ENCODE results near the gene PACRG.

PACRG gene

DNA sequence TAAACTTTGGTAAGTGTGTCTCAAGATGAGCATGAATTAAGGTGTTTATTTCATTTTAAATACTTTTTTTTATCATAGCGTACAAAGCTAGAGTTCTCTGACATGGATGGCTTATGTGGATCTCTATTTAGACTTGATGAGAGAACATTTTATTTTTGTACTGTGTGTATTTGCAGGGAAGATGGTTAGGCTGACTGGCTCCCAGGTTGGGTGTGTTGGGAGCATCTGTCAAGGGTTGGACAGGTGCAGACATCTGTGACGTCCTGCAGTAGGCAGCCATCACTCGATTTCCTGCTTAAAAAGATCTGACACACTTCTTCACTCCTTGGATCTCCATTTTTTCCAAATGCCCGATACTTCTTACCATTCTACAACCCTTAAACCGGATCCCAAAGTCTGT is 464.8 kb downstream of the PACRG start:
- H3K4me3 ChIP-seq (ENCODE audit: low read length), result no peak overlapping the region
- TF ChIP-seq, protein P1, sequence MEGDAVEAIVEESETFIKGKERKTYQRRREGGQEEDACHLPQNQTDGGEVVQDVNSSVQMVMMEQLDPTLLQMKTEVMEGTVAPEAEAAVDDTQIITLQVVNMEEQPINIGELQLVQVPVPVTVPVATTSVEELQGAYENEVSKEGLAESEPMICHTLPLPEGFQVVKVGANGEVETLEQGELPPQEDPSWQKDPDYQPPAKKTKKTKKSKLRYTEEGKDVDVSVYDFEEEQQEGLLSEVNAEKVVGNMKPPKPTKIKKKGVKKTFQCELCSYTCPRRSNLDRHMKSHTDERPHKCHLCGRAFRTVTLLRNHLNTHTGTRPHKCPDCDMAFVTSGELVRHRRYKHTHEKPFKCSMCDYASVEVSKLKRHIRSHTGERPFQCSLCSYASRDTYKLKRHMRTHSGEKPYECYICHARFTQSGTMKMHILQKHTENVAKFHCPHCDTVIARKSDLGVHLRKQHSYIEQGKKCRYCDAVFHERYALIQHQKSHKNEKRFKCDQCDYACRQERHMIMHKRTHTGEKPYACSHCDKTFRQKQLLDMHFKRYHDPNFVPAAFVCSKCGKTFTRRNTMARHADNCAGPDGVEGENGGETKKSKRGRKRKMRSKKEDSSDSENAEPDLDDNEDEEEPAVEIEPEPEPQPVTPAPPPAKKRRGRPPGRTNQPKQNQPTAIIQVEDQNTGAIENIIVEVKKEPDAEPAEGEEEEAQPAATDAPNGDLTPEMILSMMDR (IDR thresholded peaks at IDR 0.05; ENCODE audit: insufficient read depth, low read depth, low read length, missing control alignments), result no peak
- no peak for DNase-seq (ENCODE audit: low read depth)

DNA sequence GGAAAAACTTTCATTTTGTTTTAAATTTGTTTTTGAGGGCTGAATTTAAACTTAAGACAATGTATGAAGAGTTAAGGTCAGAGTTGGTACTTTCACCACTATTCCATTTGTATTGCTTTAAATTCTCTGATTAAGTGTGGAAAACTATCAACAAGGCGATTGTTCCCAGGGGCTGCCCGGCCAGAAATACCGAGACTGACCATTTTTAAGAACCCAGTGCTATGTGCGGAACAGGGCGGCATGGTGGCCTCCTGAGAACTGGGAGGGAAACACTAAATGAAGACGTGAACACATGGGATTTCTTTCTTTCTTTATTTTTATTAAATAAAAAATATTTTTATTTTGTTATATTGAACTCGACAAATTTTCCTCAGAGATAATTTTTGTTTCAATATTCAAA is 465.6 kb downstream of the PACRG start:
- H3K4me3 ChIP-seq (ENCODE audit: low read length), result no peak overlapping the region
- no peak for DNase-seq (ENCODE audit: low read depth)
- TF ChIP-seq, protein P1 (IDR thresholded peaks at IDR 0.05; ENCODE audit: insufficient read depth, low read depth, low read length, missing control alignments), result no peak

DNA sequence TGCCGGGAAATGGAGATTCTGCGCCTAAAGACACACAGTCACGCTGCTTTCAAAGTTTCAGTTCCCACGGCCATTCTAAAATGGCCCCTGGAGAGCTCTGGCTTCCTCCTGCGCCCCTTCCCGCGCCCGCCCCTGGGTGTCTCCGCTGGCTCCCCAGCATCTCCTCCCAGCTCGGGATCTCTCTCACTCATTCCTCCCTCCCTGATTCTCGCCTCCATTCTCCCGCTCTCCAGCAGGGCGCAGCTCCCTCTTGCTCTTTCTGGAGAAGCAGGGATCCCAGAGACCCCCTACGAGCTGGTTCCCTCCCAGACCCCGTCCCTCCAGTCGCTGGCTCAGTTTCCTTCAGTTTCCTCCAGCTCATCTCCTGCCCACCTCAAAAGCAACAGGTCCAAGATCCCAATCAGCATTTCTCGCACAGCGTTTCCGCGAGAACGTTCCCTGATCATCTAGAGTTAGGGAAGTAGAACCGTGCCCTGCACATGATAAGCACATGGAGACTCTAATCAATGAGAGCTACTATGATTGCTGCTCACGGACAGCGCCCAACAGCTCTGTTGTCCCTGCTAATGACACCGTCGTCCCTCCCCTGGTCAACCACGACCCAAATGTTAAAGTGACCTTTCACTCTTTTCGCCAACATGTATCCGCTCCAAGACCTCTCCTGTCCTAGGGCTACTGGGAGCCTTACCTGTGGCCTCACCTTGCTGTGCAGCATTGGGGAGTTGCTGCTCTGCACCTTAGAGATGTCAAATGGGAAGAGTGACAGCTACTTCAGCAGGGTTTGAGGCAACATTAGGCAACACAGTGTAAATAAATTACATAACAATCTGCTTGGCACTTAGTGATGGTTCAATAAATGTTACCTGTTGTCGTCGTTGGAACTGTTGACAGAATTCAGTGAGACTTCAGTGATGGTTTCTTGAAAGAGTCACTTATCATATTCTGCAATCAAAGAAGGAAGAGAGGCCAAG is 468.2 kb downstream of the PACRG start:
- H3K4me3 ChIP-seq (ENCODE audit: low read length), result no peak overlapping the region
- DNase-seq (ENCODE audit: low read depth), result no peak
- TF ChIP-seq, protein P1 (IDR thresholded peaks at IDR 0.05; ENCODE audit: insufficient read depth, low read depth, low read length, missing control alignments), result no peak

DNA sequence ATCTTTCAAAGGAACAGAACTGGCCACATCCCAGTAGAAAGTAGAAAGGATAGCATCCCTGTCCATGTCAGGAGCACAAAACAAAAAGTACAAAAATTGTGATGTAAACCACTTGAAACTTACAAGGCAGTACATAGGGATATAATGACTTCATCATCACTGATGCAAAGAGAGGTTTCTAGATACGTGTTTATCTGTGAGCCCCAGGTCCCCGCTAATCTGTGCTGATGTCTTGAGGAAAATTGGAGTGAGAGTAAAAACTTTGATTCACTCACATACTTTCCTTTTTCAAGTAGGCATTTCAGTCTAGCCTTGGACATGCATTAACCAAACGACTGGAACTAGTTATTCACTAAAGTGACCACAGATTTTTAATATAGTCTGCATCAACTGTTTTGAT is 470.1 kb downstream of the PACRG start:
- no peak for DNase-seq (ENCODE audit: low read depth)
- H3K4me3 ChIP-seq (ENCODE audit: low read length), result no peak overlapping the region
- TF ChIP-seq, protein P1 (IDR thresholded peaks at IDR 0.05; ENCODE audit: insufficient read depth, low read depth, low read length, missing control alignments), result no peak

DNA sequence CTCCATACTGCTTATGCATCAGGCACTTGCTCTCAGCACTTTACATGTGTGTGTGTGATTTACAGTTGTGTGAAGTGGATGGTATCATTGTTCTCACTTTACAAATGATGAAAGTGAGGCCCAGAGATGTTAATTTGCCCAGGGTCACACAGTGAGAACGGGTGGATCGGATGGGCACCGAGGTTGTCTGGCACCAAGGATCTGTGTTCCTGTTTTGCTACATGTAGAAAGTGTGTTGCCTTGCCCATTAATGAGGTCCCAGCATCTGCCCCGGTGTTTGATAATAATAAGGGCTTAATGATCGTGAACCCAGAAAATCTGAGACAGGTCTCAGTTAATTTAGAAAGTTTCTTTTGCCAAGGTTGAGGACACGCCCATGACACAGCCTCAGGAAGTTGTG is 470.6 kb downstream of the PACRG start:
- H3K4me3 ChIP-seq (ENCODE audit: low read length), result no peak overlapping the region
- DNase-seq (ENCODE audit: low read depth), result no peak
- TF ChIP-seq, protein P1 (IDR thresholded peaks at IDR 0.05; ENCODE audit: insufficient read depth, low read depth, low read length, missing control alignments), result no peak

DNA sequence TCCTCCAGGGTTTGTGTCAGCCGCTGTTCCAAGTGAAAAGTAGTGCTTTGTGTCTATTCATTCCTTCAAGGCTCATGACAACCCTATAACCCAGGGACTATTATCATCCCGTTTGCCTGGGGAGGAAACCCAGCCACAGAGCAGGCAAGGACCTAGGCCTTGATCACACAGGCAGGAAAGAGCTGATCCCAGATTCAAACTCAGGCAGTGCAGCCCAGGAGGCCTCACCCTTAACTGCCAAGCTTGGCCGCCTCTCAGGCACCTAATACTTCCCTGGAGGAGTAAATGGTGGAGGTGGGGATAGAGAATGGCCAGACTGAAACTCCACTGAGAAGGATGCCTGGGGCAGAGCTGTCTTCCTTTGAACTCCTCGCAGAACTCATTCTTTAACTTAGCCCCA is 471.6 kb downstream of the PACRG start:
- DNase-seq (ENCODE audit: low read depth), result no peak
- H3K4me3 ChIP-seq (ENCODE audit: low read length), result no peak overlapping the region
- TF ChIP-seq, protein P1 (IDR thresholded peaks at IDR 0.05; ENCODE audit: insufficient read depth, low read depth, low read length, missing control alignments), result no peak

DNA sequence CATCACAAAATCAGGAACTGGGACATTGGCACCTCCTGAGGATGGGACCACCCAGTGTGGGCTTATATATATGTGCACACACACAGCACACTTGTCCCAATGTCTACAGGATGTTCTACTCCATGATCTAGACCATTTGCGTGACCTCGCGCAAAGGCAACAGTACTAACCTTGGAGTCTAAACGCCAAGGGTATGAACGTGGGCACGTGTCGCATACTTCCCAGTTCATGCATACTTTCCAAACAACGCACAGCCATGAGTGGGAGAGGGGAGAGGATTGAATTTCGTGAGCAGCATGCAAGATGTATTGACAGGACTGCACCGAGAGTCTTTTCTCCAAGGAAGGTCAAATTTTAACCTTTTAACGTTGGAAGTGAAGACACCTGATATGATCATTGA is 472.5 kb downstream of the PACRG start:
- DNase-seq (ENCODE audit: low read depth), result no peak
- H3K4me3 ChIP-seq (ENCODE audit: low read length), result no peak overlapping the region
- TF ChIP-seq, protein P1 (IDR thresholded peaks at IDR 0.05; ENCODE audit: insufficient read depth, low read depth, low read length, missing control alignments), result no peak
